Measurements from ENCODE around the gene AP3D1. TPM values are rescaled to one million over a fixed set of nuclear protein-coding genes. Genes with fewer than 3 reads are reported as not detected.

The AP3D1 gene
- total RNA-seq, 2 experiments from 2014 or later, result 60.5 to 64.2 TPM

DNA sequence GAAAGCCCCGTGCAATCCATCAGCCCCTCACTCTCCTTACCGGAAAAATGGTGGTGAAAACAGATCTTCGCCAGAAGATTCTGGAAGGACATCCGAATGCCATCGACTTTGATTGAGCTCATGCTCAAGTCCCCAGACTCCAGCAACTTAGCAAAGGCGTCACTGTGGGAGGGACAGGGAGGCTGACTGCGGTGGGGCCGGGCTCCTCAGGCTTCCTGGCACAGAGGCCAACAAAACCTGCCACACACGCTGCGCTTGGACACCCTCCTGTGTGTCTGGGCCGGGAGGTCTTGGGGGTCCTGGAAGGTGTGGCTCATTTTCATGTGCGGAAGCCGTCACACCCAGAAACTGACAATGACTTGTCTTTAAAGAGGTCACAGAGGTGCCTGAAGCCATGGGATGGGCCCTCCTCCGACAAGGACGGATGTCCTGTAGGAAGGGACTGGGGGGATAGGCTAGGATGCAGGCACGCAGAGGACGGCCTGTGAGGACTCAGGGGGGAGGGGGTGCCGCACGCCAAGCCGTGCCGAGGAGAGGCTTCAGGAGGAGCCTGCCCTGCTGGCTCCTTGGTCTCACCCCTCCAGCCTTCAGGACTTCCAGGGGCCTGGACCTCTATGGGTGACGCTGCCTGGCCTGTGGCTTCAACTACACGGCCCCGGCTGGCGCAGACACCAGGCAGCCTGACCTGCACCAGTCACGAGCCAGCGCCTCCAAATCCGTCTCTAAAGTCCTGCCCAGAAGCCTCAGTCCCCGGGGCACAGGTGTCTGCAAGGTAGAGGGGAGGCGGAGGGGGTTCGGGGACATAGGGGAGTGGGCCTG lies 42.1 kb downstream of the AP3D1 start:
- DNase-seq, result no peak
- intact Hi-C loops (cut with micrococcal nuclease), result no loop called here
- H3K27me3 Mint-ChIP-seq (ENCODE audit: low read depth), result no peaks in the 10 kb centered on the region
- CTCF ChIA-PET, result interaction anchor here (0.6 kb wide), 1 partner anchor 68 kb away, joined by 4 read pairs; no protein-coding TSS in a partner anchor
- H3K27ac Mint-ChIP-seq, result no peak overlapping the region
- H3K4me1 Mint-ChIP-seq (ENCODE audit: low read depth), result no peaks in the 10 kb centered on the region
- H3K9me3 Mint-ChIP-seq, result peaks cover 7% of the 10 kb centered on the region
- peaks cover 49% of the 10 kb centered on the region for H3K36me3 Mint-ChIP-seq (ENCODE audit: low read depth)
- no peak overlapping the region for H3K4me3 Mint-ChIP-seq

DNA sequence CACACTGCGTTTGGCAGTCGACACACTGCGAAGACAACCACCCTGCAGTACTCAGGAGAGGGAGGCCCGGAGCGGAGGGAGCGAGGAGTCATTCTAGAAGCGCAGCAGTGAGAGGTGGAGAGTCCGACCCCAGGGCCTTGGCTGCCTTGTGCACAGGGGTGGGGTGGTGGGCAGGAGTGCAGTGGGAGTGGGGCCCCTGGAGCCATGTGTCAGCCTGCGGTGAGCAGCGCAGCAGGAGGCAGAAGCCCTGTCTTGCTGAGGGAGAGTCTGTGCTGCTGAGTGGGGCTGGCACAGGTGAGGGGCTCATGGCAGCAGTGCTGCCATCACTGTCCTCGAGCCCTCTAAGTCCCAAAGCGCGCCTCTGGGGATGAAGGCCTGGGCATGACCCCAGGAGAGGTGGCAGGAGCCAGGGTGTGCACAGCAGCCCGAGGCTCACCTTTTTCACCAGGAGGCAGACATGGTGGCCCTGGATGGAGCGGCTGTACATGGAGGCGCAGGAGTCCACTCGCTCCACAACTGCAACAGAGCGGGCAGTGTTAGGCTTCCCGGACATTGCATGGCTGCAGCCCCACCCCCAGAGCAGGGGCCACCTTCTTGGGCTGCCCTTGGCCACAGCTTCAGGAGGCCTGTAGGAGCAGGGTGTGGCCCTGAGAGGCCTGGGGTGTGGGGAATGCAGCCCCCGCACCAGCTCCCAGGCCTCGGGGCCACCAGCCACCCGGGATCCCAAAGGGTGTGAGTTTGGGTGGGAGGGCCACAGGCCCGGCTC lies 42.9 kb downstream of the AP3D1 start:
- no peak for DNase-seq
- intact Hi-C loops (cut with micrococcal nuclease), result no loop called here
- Mint-ChIP-seq H3K4me1 (ENCODE audit: low read depth) (no peaks in the 10 kb centered on the region), H3K36me3 (ENCODE audit: low read depth) (peaks cover 50% of the 10 kb centered on the region), H3K4me3 (no peak overlapping the region), H3K9me3 (peaks cover 7% of the 10 kb centered on the region), H3K27ac (no peak overlapping the region), H3K27me3 (ENCODE audit: low read depth) (no peaks in the 10 kb centered on the region)
- CTCF ChIA-PET, result no interaction called here

DNA sequence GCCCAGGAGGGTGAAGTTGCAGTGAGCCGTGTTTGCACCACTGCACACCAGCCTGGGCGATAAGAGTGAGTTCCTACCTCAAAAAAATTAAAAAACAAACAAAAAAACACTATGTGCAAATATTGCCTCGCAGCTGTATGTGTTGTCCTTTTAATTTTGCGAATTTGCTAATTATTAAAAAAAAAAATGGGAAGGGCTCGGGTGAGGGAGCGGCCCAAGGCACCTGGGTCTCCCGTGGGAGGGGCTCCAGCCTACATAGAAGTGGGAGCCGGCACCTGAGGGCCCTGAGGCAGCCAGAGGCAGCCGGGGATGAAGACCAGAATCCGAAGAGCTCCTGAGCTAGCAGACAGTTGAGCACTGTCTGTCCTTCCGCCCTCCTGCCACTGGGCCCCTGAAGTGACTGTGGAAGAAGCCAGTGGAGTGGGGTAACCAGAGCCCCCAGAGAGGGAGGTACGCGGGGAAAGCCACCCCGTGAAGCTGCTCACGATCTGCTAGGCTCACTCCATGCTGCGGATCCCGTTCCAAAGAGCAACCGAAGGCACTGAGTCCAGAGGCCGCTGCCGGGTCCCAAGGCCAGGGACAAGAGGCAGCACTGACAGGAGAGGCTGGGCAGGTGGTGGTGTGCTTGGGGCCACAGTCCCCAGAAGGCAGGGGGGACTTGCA lies 48.2 kb downstream of the AP3D1 start:
- intact Hi-C loops (cut with micrococcal nuclease), result no loop called here
- no peak overlapping the region for H3K27ac Mint-ChIP-seq
- H3K27me3 Mint-ChIP-seq (ENCODE audit: low read depth), result no peaks in the 10 kb centered on the region
- no peaks in the 10 kb centered on the region for H3K4me1 Mint-ChIP-seq (ENCODE audit: low read depth)
- H3K36me3 Mint-ChIP-seq (ENCODE audit: low read depth), result peaks cover 46% of the 10 kb centered on the region
- CTCF ChIA-PET, result no interaction called here
- H3K9me3 Mint-ChIP-seq, result peaks cover 7% of the 10 kb centered on the region
- no peak for DNase-seq
- no peak overlapping the region for H3K4me3 Mint-ChIP-seq

- Mint-ChIP-seq H3K4me3 (no peak overlapping the region), H3K9me3 (peaks cover 6% of the 10 kb centered on the region), H3K27ac (no peak overlapping the region)
Observed at GRCh38 chr19:2101417-2102335, 49.7 kb downstream of the AP3D1 start.

GRCh38 chr19:2100719-2101061 lies 50.7 kb downstream of the AP3D1 start:
- no peaks in the 10 kb centered on the region for H3K27me3 Mint-ChIP-seq (ENCODE audit: low read depth)
- peaks cover 4% of the 10 kb centered on the region for H3K9me3 Mint-ChIP-seq
- no peak for DNase-seq
- intact Hi-C loops (cut with micrococcal nuclease), result no loop called here
- H3K4me1 Mint-ChIP-seq (ENCODE audit: low read depth), result peaks cover 11% of the 10 kb centered on the region
- H3K27ac Mint-ChIP-seq, result no peak overlapping the region
- H3K4me3 Mint-ChIP-seq, result no peak overlapping the region
- H3K36me3 Mint-ChIP-seq (ENCODE audit: low read depth), result peaks cover 25% of the 10 kb centered on the region
- CTCF ChIA-PET, result no interaction called here

More at GRCh38 chr19:2101417-2102335, 49.7 kb downstream of the AP3D1 start:
- Mint-ChIP-seq H3K4me1 (ENCODE audit: low read depth) (peaks cover 11% of the 10 kb centered on the region), H3K36me3 (ENCODE audit: low read depth) (peaks cover 34% of the 10 kb centered on the region), H3K27me3 (ENCODE audit: low read depth) (no peaks in the 10 kb centered on the region)
- DNase-seq, result no peak
- CTCF ChIA-PET, result no interaction called here
- intact Hi-C loops (cut with micrococcal nuclease), result no loop called here

- peaks cover 12% of the 10 kb centered on the region for H3K4me1 Mint-ChIP-seq (ENCODE audit: low read depth)
- CTCF ChIA-PET, result no interaction called here
- intact Hi-C loops (cut with micrococcal nuclease), result loop anchor here (5.0 to 10.0 kb wide), 4 partner anchors 203 to 515 kb away; partner anchors contain the start of genes KLF16 and TCF3
Observed at GRCh38 chr19:2099937-2100718, 51.2 kb downstream of the AP3D1 start.

DNA sequence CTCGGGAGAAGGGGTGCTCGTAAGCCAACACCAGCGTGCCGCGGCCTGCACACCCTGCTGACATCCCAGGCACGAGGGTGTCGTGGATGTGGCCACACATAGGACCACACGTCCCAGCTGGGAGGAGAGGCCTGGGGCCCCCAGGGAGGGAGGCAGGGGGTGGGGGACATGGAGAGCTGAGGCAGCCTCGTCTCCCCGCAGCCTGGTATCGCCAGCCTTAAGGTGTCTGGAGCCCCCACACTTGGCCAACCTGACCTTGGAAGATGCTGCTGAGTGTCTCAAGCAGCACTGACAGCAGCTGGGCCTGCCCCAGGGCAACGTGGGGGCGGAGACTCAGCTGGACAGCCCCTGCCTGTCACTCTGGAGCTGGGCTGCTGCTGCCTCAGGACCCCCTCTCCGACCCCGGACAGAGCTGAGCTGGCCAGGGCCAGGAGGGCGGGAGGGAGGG lies 52.3 kb downstream of the AP3D1 start:
- Mint-ChIP-seq H3K27me3 (ENCODE audit: low read depth) (no peaks in the 10 kb centered on the region), H3K4me3 (no peak overlapping the region), H3K9me3 (no peaks in the 10 kb centered on the region), H3K36me3 (ENCODE audit: low read depth) (peaks cover 14% of the 10 kb centered on the region), H3K4me1 (ENCODE audit: low read depth) (peaks cover 21% of the 10 kb centered on the region), H3K27ac (no peak overlapping the region)
- CTCF ChIA-PET, result no interaction called here
- intact Hi-C loops (cut with micrococcal nuclease), result loop anchor here (5.0 to 10.0 kb wide), 4 partner anchors 202 to 516 kb away; partner anchors contain the start of genes KLF16 and TCF3
- no peak for DNase-seq

More at GRCh38 chr19:2099937-2100718, 51.2 kb downstream of the AP3D1 start:
- H3K27me3 Mint-ChIP-seq (ENCODE audit: low read depth), result no peaks in the 10 kb centered on the region
- peaks cover 2% of the 10 kb centered on the region for H3K9me3 Mint-ChIP-seq
- no peak for DNase-seq
- peaks cover 19% of the 10 kb centered on the region for H3K36me3 Mint-ChIP-seq (ENCODE audit: low read depth)
- no peak overlapping the region for H3K27ac Mint-ChIP-seq
- no peak overlapping the region for H3K4me3 Mint-ChIP-seq

- Mint-ChIP-seq H3K27me3 (ENCODE audit: low read depth) (no peaks in the 10 kb centered on the region), H3K9me3 (no peaks in the 10 kb centered on the region), H3K27ac (no peak overlapping the region), H3K36me3 (ENCODE audit: low read depth) (peaks cover 9% of the 10 kb centered on the region), H3K4me3 (peak overlapping the region; percentile 81), H3K4me1 (ENCODE audit: low read depth) (peaks cover 30% of the 10 kb centered on the region)
- intact Hi-C loops (cut with micrococcal nuclease), result loop anchor here (1.0 to 10.0 kb wide), 5 partner anchors 67 to 517 kb away; partner anchors contain the start of genes KLF16 and TCF3
- DNase-seq, result no peak
- CTCF ChIA-PET, result interaction anchor here (1.1 to 1.2 kb wide), 2 partner anchors 168 to 294 kb away, joined by 3 read pairs; no protein-coding TSS in a partner anchor
Observed at GRCh38 chr19:2097886-2098327, 53.5 kb downstream of the AP3D1 start.

- CTCF ChIA-PET, result interaction anchor here (1.1 to 1.2 kb wide), 2 partner anchors 167 to 294 kb away, joined by 3 read pairs; no protein-coding TSS in a partner anchor
- Mint-ChIP-seq H3K27me3 (ENCODE audit: low read depth) (no peaks in the 10 kb centered on the region), H3K4me3 (peak overlapping the region; percentile 81), H3K36me3 (ENCODE audit: low read depth) (peaks cover 9% of the 10 kb centered on the region), H3K9me3 (no peaks in the 10 kb centered on the region), H3K4me1 (ENCODE audit: low read depth) (peaks cover 33% of the 10 kb centered on the region), H3K27ac (peak overlapping the region; percentile 86)
- peak; percentile 88 for DNase-seq
- intact Hi-C loops (cut with micrococcal nuclease), result loop anchor here (1.0 to 10.0 kb wide), 5 partner anchors 68 to 517 kb away; partner anchors contain the start of genes KLF16 and TCF3
Observed at GRCh38 chr19:2097203-2097885, 54.0 kb downstream of the AP3D1 start.

- DNase-seq, result peak; percentile 100
- H3K27ac Mint-ChIP-seq, result peak within 1 kb of the TSS; percentile 92
- no peaks in the 10 kb centered on the region for H3K27me3 Mint-ChIP-seq (ENCODE audit: low read depth)
- H3K4me1 Mint-ChIP-seq (ENCODE audit: low read depth), result peaks cover 36% of the 10 kb centered on the region
- intact Hi-C loops (cut with micrococcal nuclease), result loop anchor here (1.0 to 10.0 kb wide), 13 partner anchors 11 to 518 kb away; partner anchors contain the start of genes AP3D1, KLF16, PLEKHJ1 and SF3A2
- no peaks in the 10 kb centered on the region for H3K9me3 Mint-ChIP-seq
- H3K4me3 Mint-ChIP-seq, result peak within 1 kb of the TSS; percentile 94
- CTCF ChIA-PET, result interaction anchor here (1.0 to 2.1 kb wide), 4 partner anchors 14 to 295 kb away, joined by 3 to 7 read pairs (median 3); partner anchors contain the start of gene AP3D1
- H3K36me3 Mint-ChIP-seq (ENCODE audit: low read depth), result peaks cover 5% of the 10 kb centered on the region
Observed at GRCh38 chr19:2096480-2097202, 54.7 kb downstream of the AP3D1 start, which contains the start of gene IZUMO4. IZUMO4 (plus strand) TSS chr19:2096915; CDS start chr19:2096946, 31 bp downstream.
